HG03565 (cell line): ENCODE data around the gene TH.

Experiments
- ATAC-seq: cut with Tn5 transposase; IDR thresholded peaks from one replicate; pipeline ENCODE4 v1.9.1; 2021; ENCODE audit warnings: mild to moderate bottlenecking, moderate library complexity; ENCODE audit not compliant: unreplicated experiment

Gene TH

GRCh38 chr11:2171591-2172003 is at the start of gene TH:
Gene TH (minus strand): TSS chr11:2171815. CDS start chr11:2171786, 29 bp downstream.
- ATAC-seq = no peak

GRCh38 chr11:2221024-2221423 is 49.4 kb upstream of the TH start:
- no peak for ATAC-seq

- no peak for ATAC-seq
Measured at GRCh38 chr11:2220173-2220771, 48.7 kb upstream of the TH start.

- no peak for ATAC-seq
Measured at GRCh38 chr11:2219318-2220017, 47.9 kb upstream of the TH start.

GRCh38 chr11:2218031-2218633 is 46.5 kb upstream of the TH start:
- no peak for ATAC-seq

- ATAC-seq = no peak
Measured at GRCh38 chr11:2217211-2218030, 45.8 kb upstream of the TH start.

- ATAC-seq = no peak
Measured at GRCh38 chr11:2216400-2217064, 44.9 kb upstream of the TH start.

GRCh38 chr11:2215561-2216399 is 44.2 kb upstream of the TH start:
- ATAC-seq = no peak

- ATAC-seq = no peak
Measured at GRCh38 chr11:2215230-2215560, 43.6 kb upstream of the TH start.

- ATAC-seq = no peak
Measured at GRCh38 chr11:2214527-2215229, 43.1 kb upstream of the TH start.

GRCh38 chr11:2213890-2214526 is 42.4 kb upstream of the TH start:
- ATAC-seq = no peak

GRCh38 chr11:2213384-2213842 is 41.8 kb upstream of the TH start:
- ATAC-seq = no peak

- ATAC-seq = no peak
Measured at GRCh38 chr11:2212411-2213251, 41.0 kb upstream of the TH start.

GRCh38 chr11:2211113-2211971 is 39.7 kb upstream of the TH start:
- no peak for ATAC-seq

GRCh38 chr11:2210366-2211112 is 38.9 kb upstream of the TH start:
- ATAC-seq = no peak

- no peak for ATAC-seq
Measured at GRCh38 chr11:2209900-2210321, 38.3 kb upstream of the TH start.
